Uterus (tissue), 2 donors: ENCODE results near the gene TEKT2.

Experiments
- POLR2A ChIP-seq, 2 donors: fragments of 450-650 bp; IDR thresholded peaks; one replicate each; pipeline ENCODE4 v1.6.1; 2016; ENCODE audit warnings: antibody characterized with exemption in 2 of 2, mild to moderate bottlenecking in 1 of 2, moderate library complexity in 1 of 2
- TF ChIP-seq, protein P1 (sequence below), 4 experiments: fragments of 200-600 bp in 2 of 4; fragments of 450-650 bp in 2 of 4; sonication (generic) in 2 of 4; IDR thresholded peaks; one replicate each; pipeline ENCODE4 v1.5.1; 2016 to 2019; ENCODE audit warnings: antibody characterized with exemption in 4 of 4, mild to moderate bottlenecking in 2 of 4, moderate library complexity in 1 of 4

DNA sequence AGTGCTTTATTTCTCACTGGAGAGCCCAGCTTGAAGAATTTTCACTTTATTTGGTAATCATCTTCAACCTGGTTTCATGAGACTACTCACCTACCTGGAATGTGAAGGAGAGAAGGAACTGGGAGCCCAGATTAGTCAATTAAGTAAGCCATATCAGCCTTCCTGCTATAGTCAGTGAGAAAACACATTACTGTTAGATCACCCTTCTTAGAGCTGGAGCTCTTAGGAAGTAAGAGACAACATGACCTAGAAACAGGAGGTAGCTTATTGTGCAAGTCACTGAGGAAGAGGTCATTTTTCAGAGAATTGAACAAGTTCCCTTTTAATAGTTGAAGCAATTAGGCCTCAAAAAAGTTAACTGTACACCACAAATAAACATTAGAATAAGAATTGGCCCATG is 49.2 kb upstream of the TEKT2 start:
- TF ChIP-seq, protein P1, sequence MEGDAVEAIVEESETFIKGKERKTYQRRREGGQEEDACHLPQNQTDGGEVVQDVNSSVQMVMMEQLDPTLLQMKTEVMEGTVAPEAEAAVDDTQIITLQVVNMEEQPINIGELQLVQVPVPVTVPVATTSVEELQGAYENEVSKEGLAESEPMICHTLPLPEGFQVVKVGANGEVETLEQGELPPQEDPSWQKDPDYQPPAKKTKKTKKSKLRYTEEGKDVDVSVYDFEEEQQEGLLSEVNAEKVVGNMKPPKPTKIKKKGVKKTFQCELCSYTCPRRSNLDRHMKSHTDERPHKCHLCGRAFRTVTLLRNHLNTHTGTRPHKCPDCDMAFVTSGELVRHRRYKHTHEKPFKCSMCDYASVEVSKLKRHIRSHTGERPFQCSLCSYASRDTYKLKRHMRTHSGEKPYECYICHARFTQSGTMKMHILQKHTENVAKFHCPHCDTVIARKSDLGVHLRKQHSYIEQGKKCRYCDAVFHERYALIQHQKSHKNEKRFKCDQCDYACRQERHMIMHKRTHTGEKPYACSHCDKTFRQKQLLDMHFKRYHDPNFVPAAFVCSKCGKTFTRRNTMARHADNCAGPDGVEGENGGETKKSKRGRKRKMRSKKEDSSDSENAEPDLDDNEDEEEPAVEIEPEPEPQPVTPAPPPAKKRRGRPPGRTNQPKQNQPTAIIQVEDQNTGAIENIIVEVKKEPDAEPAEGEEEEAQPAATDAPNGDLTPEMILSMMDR (IDR thresholded peaks at IDR 0.05): no peak
- no peak for TF ChIP-seq POLR2A (IDR thresholded peaks at IDR 0.05)
